K562 (cell line): ENCODE data around the gene SPAM1. TPM values are rescaled to one million over a fixed set of nuclear protein-coding genes. Genes with fewer than 3 reads are reported as not detected.

Source experiments
- ATAC-seq: fragments of 200-7000 bp; cut with Tn5 transposase; 3 replicates; pipeline ENCODE4 v1.9.1; 2020; ENCODE audit warnings: moderate library complexity
- BruUV-seq: library from RNA; stranded (reverse); fragments of 400-500 nt; replicated peaks from 2 replicates; lab custom pipeline; 2021; lab: Mats Ljungman, UMichigan
- CTCF ChIA-PET: fragments of 300-600 bp; formaldehyde crosslinking; extraction: SDS; loops from one replicate; lab custom pipeline; 2021; ENCODE audit warnings: low intra/inter-chr PET ratio; lab: Yijun Ruan, JAX
- POLR2A ChIA-PET: fragments of 300-600, 350-650 bp; sonication (Branson Sonifier 250); formaldehyde crosslinking; extraction: SDS; loops from one replicate; lab custom pipeline; 2021; ENCODE audit warnings: antibody characterized with exemption, inconsistent platforms; lab: Yijun Ruan, JAX
- DNase-seq, 4 experiments: peaks; one replicate each; pipeline versions ENCODE4 v3.0.0 to v3.0.0-alpha.2; 2011 to 2018; ENCODE audit warnings: low spot score in 3 of 4, mixed read lengths in 3 of 4; ENCODE audit errors: extremely low read depth in 1 of 4
- FAIRE-seq: peaks from 2 replicates; lab custom pipeline; 2011; peaks lifted over from hg19 to GRCh38; lab: Jason Lieb, UNC
- H2AFZ ChIP-seq: 2 replicates; pipeline ENCODE4 v1.6.0; 2011; ENCODE audit warnings: low read depth, low read length, control low read depth, inconsistent platforms
- H3K27ac ChIP-seq: fragments of 200-600 bp; 3 replicates; pipeline ENCODE4 v1.8.0; 2011; ENCODE audit warnings: low read depth, mild to moderate bottlenecking, control low read depth, inconsistent platforms, low read length, moderate library complexity, mixed read lengths; ENCODE audit errors: extremely low read depth
- H3K27me3 ChIP-seq, 2 experiments: fragments of 300-600 bp in 1 of 2; 2 replicates in 1 of 2; 3 replicates in 1 of 2; pipeline versions ENCODE4 v1.6.0 to v1.8.0; 2011; ENCODE audit warnings: inconsistent platforms in 2 of 2, low read length in 2 of 2, mild to moderate bottlenecking in 1 of 2, mixed read lengths in 1 of 2, moderate library complexity in 1 of 2; ENCODE audit not compliant: control insufficient read depth in 2 of 2, insufficient read depth in 2 of 2
- H3K36me3 ChIP-seq: fragments of 300-600 bp; 3 replicates; pipeline ENCODE4 v1.8.0; 2011; ENCODE audit warnings: mild to moderate bottlenecking, low read length, inconsistent platforms; ENCODE audit not compliant: control insufficient read depth, insufficient read depth
- H3K4me1 ChIP-seq, 2 experiments: fragments of 200-600 bp in 1 of 2; replicated peaks in 1 of 2; 2 replicates in 1 of 2; 3 replicates in 1 of 2; pipeline versions ENCODE4 v1.5.1 to v1.8.0; 2011; ENCODE audit warnings: inconsistent platforms in 2 of 2, low read length in 2 of 2, mild to moderate bottlenecking in 1 of 2, mixed read lengths in 1 of 2, moderate library complexity in 1 of 2; ENCODE audit not compliant: control insufficient read depth in 2 of 2, insufficient read depth in 2 of 2
- H3K4me2 ChIP-seq: 2 replicates; pipeline ENCODE4 v1.6.1; 2011; ENCODE audit warnings: low read length, control low read depth, inconsistent platforms, mixed read lengths; ENCODE audit not compliant: insufficient read depth
- H3K4me3 ChIP-seq: fragments of 200-600 bp; sonication (generic), shearing (Covaris generic); 2 replicates; pipeline ENCODE4 v1.5.1; 2016; ENCODE audit warnings: control low read depth, inconsistent platforms
- H3K79me2 ChIP-seq: fragments of 200-600 bp; 3 replicates; pipeline ENCODE4 v1.8.0; 2011; ENCODE audit warnings: low read length, inconsistent platforms; ENCODE audit not compliant: control insufficient read depth, insufficient read depth
- H3K9ac ChIP-seq, 2 experiments: 2 replicates each; pipeline versions ENCODE4 v1.6.0 to v1.6.1; 2011; ENCODE audit warnings: low read depth in 2 of 2, low read length in 2 of 2, control low read depth in 1 of 2, inconsistent platforms in 1 of 2, mild to moderate bottlenecking in 1 of 2, mixed read lengths in 1 of 2; ENCODE audit not compliant: insufficient read depth in 1 of 2
- H3K9me1 ChIP-seq: one replicate; pipeline ENCODE4 v1.6.0; 2011; ENCODE audit warnings: inconsistent platforms, mild to moderate bottlenecking, low read length, moderate library complexity; ENCODE audit not compliant: control insufficient read depth, insufficient read depth
- H3K9me3 ChIP-seq: replicated peaks from 2 replicates; pipeline ENCODE4 v1.5.1; 2011; ENCODE audit warnings: low read depth, low read length, inconsistent platforms; ENCODE audit not compliant: control insufficient read depth, insufficient read depth
- H4K20me1 ChIP-seq: replicated peaks from 2 replicates; pipeline ENCODE4 v1.6.1; 2011; ENCODE audit warnings: low read length, inconsistent platforms, mixed read lengths; ENCODE audit not compliant: control insufficient read depth, insufficient read depth
- BCL6 ChIP-seq: fragments of 250-450 bp; sonication (Bioruptor Pico); IDR thresholded peaks from 2 replicates; pipeline ENCODE4 v1.4.0; 2020
- ELF4 ChIP-seq: fragments of 450-650 bp; formaldehyde crosslinking; IDR thresholded peaks from 2 replicates; pipeline ENCODE4 v1.4.0; 2022; ENCODE audit warnings: missing genetic modification characterization
- ERF ChIP-seq: fragments of 450-650 bp; formaldehyde crosslinking; IDR thresholded peaks from 2 replicates; pipeline ENCODE4 v1.4.0; 2020; ENCODE audit warnings: mild to moderate bottlenecking, mixed read lengths
- GTF2E2 ChIP-seq: fragments of 200-800 bp; sonication (Bioruptor generic); IDR thresholded peaks from 2 replicates; pipeline ENCODE4 v1.6.1; 2016; ENCODE audit warnings: missing genetic modification characterization, missing compliant biosample characterization
- ILF3 ChIP-seq: fragments of 450-650 bp; IDR thresholded peaks from 2 replicates; pipeline ENCODE4 v1.6.1; 2018; ENCODE audit warnings: antibody characterized with exemption, mild to moderate bottlenecking, moderate library complexity, borderline replicate concordance
- KDM2B ChIP-seq: fragments of 250-450 bp; sonication (Bioruptor Pico); IDR thresholded peaks from 2 replicates; pipeline ENCODE4 v1.8.0; 2021; ENCODE audit warnings: mild to moderate bottlenecking, moderate library complexity
- MIER1 ChIP-seq: fragments of 450-650 bp; IDR thresholded peaks from 2 replicates; pipeline ENCODE4 v1.6.1; 2016; ENCODE audit warnings: antibody characterized with exemption, mild to moderate bottlenecking, low read depth
- PTTG1 ChIP-seq: fragments of 450-650 bp; IDR thresholded peaks from 2 replicates; pipeline ENCODE4 v1.6.1; 2016; ENCODE audit warnings: low read depth, mild to moderate bottlenecking, missing genetic modification characterization, missing compliant biosample characterization
- SRSF1 ChIP-seq: fragments of 200-400 bp; formaldehyde crosslinking; IDR thresholded peaks from 2 replicates; pipeline ENCODE4 v1.6.1; 2017; ENCODE audit warnings: mild to moderate bottlenecking, low read depth, low read length, moderate library complexity
- TAF7 ChIP-seq: fragments of 450-650 bp; IDR thresholded peaks from 2 replicates; pipeline ENCODE4 v1.6.1; 2016; ENCODE audit warnings: missing genetic modification characterization, missing compliant biosample characterization
- TFAM ChIP-seq: fragments of 250-450 bp; sonication (Bioruptor Pico); conservative IDR thresholded peaks from 2 replicates; pipeline ENCODE4 v1.5.0; 2021; ENCODE audit warnings: mild to moderate bottlenecking, moderate library complexity
- TSC22D4 ChIP-seq: fragments of 450-650 bp; IDR thresholded peaks from 2 replicates; pipeline ENCODE4 v1.6.1; 2016; ENCODE audit warnings: missing genetic modification characterization, missing biosample characterization, control low read depth
- ZBTB8A ChIP-seq: fragments of 450-650 bp; IDR thresholded peaks from 2 replicates; pipeline ENCODE4 v1.6.1; 2018; ENCODE audit warnings: mild to moderate bottlenecking, moderate library complexity; ENCODE audit not compliant: partially characterized antibody
- ZNF134 ChIP-seq: fragments of 250-450 bp; sonication (Bioruptor Pico); conservative IDR thresholded peaks from 2 replicates; pipeline ENCODE4 v1.4.0; 2020
- ZNF316 ChIP-seq: fragments of 450-650 bp; IDR thresholded peaks from 2 replicates; pipeline ENCODE4 v1.6.1; 2016
- ZNF436 ChIP-seq: fragments of 250-450, 450-650 bp; sonication (Bioruptor Pico); formaldehyde crosslinking; IDR thresholded peaks from 2 replicates; pipeline ENCODE4 v1.7.0; 2020; ENCODE audit warnings: mild to moderate bottlenecking
- WGBS: fragments of 100-300 bp; shearing (Covaris generic); methylation state at CpG from one replicate; pipeline ENCODE4 v1.1.6; 2016; ENCODE audit warnings: low coverage, mixed read lengths; ENCODE audit not compliant: insufficient coverage; ENCODE audit errors: missing lambda C conversion rate; 5-methylcytosine and 5-hydroxymethylcytosine counted together
- in situ Hi-C: fragments of 300-500 bp; cut with MboI; formaldehyde crosslinking; loops from 4 replicates; pipeline ENCODE4 v1.15.0; 2018; ENCODE audit warnings: inconsistent platforms, mixed read lengths
- intact Hi-C: fragments of 100-400 bp; cut with micrococcal nuclease; formaldehyde crosslinking; loops from 2 replicates; pipeline ENCODE4 v1.14.2; 2022
- polyA plus RNA-seq, 8 experiments: library from polyadenylated mRNA; depleted of rRNA in 4 of 8; stranded (reverse) in 5 of 8; unstranded in 3 of 8; fragments of >200 nt; fragmentation: Nextera tagmentation in 2 of 8; fragmentation: Illumina TruSeq in 1 of 8; extraction: Ambion mirVana in 2 of 8; extraction: Trizol in 1 of 8; gene quantifications; 2 replicates each; pipeline versions ENCODE4 v1.2.1 to v1.2.3, GENCODE V29; 2011 to 2014; ENCODE audit warnings: inconsistent platforms in 1 of 8, missing spikeins in 1 of 8
- total RNA-seq, 7 experiments: library from RNA; depleted of rRNA in 6 of 7; stranded (reverse); fragments of >200 nt in 6 of 7; fragmentation: Illumina TruSeq in 2 of 7; extraction: Trizol in 2 of 7; gene quantifications; 2 replicates each; pipeline versions ENCODE4 v1.2.1 to v1.2.3, GENCODE V29; 2011 to 2021; ENCODE audit warnings: low replicate concordance in 1 of 7
- TF ChIP-seq, protein P1 (sequence below): sonication (generic); formaldehyde crosslinking; IDR thresholded peaks from 2 replicates; pipeline ENCODE4 v1.9.0; 2022; ENCODE audit warnings: mild to moderate bottlenecking, missing genetic modification reagents
- TF ChIP-seq, protein P2 (sequence below): fragments of 200-800 bp; sonication (Bioruptor generic); IDR thresholded peaks from 2 replicates; pipeline ENCODE4 v1.6.1; 2017; ENCODE audit warnings: missing genetic modification characterization, missing compliant biosample characterization

SPAM1 gene
- total and polyA plus RNA-seq, 9 of the 15 experiments (the other 6 are each of a cell fraction or from before 2014, with no cell fraction given), result not detected

DNA sequence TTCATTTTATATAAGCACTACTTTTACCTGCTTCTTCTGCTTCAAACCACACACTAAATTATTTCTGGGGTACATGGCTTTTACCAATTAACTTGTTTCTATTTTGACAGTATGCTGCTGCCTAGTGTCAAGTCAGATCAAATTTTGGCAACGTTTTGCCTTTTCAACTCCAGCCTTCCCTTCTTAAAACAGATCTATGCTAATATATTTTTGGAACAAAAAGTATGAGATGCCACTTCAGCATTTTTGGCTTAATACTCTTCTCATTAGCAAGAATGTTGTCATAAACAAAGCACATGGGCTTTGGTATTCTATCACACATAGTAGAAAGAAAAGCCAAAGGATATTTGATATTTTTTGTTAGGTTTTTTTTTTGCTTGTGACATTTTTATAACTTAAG lies 47.8 kb downstream of the SPAM1 start:
- TF ChIP-seq ZBTB8A (no peak), KDM2B (CRISPR knock-in tag) (no peak), ZNF316 (0 out of 2 replicates have a peak, but pooled peaks have one; percentile 16), ZNF436 (CRISPR knock-in tag) (no peak), GTF2E2 (no peak)
- TF ChIP-seq, protein P1, sequence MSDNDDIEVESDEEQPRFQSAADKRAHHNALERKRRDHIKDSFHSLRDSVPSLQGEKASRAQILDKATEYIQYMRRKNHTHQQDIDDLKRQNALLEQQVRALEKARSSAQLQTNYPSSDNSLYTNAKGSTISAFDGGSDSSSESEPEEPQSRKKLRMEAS (CRISPR knock-in tag), result no peak
- 0% methylated on average over 1 of the region's 1 CpG for WGBS
- Histone ChIP-seq H3K27me3 (no peaks in the 10 kb centered on the region), H4K20me1 (no peaks in the 10 kb centered on the region), H3K4me3 (no peak overlapping the region), H3K36me3 (no peaks in the 10 kb centered on the region), H2AFZ (no peak overlapping the region), H3K79me2 (no peaks in the 10 kb centered on the region), H3K9ac (no peak overlapping the region), H3K9me3 (no peaks in the 10 kb centered on the region), H3K9me1 (no peaks in the 10 kb centered on the region), H3K4me2 (no peak overlapping the region), H3K27ac (no peak overlapping the region), H3K4me1 (no peaks in the 10 kb centered on the region)
- POLR2A ChIA-PET, result no interaction called here
- CTCF ChIA-PET, result no interaction called here
- DNase-seq (no peak), ATAC-seq (no peak), FAIRE-seq (no peak)
- in situ Hi-C loops, result no loop called here
- no TSS peak for BruUV-seq
- intact Hi-C loops, result no loop called here

DNA sequence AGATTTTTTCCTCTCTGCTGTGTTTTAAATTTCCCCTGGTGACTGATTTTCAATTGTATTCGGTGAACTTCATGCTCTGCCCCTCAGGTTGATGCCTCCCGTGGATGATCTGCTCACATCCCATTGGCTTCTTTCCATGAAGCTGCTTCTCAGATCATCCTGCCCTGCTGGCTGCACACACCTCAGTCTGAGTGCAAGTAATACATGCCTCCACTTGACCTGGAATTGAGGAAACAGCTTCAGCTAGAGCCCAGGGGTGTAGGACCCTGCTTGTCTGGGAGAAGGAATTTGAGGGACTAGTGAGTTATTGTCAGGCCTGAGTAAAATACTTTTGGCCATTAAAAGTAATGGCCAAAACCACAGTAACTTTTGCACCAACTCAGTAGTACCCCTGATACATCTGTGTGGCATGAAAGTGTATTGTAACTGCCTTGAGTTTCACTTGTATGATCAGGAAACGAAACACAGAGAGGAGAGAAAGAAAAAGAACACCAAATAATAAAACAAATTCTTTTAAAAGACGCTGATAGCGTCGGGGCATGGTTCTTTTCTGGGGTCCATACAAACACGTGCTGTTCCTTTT lies 49.4 kb downstream of the SPAM1 start:
- WGBS, result 0% methylated on average over 7 of the region's 7 CpGs
- in situ Hi-C loops (no loop called here), intact Hi-C loops (no loop called here)
- Histone ChIP-seq H3K9me3 (no peaks in the 10 kb centered on the region), H3K4me1 (no peaks in the 10 kb centered on the region), H3K79me2 (no peaks in the 10 kb centered on the region), H2AFZ (no peak overlapping the region), H3K4me2 (no peak overlapping the region), H3K36me3 (no peaks in the 10 kb centered on the region), H3K4me3 (no peak overlapping the region), H4K20me1 (no peaks in the 10 kb centered on the region), H3K9me1 (no peaks in the 10 kb centered on the region), H3K27ac (no peak overlapping the region), H3K9ac (no peak overlapping the region), H3K27me3 (no peaks in the 10 kb centered on the region)
- BruUV-seq, result no TSS peak
- FAIRE-seq (no peak), DNase-seq (no peak), ATAC-seq (no peak)
- ChIA-PET POLR2A (interaction anchor here (0.8 kb wide), 2 partner anchors 39 to 460 kb away, joined by 3 to 4 read pairs; no protein-coding TSS in a partner anchor), CTCF (no interaction called here)
- TF ChIP-seq ELF4 (CRISPR knock-in tag), result no peak
- TF ChIP-seq ILF3, result no peak
- no peak for TF ChIP-seq ZNF134 (CRISPR knock-in tag)
- TF ChIP-seq TAF7 (tag), result no peak
- TF ChIP-seq ERF, result no peak
- no peak for TF ChIP-seq ZBTB8A
- TF ChIP-seq, protein P2, sequence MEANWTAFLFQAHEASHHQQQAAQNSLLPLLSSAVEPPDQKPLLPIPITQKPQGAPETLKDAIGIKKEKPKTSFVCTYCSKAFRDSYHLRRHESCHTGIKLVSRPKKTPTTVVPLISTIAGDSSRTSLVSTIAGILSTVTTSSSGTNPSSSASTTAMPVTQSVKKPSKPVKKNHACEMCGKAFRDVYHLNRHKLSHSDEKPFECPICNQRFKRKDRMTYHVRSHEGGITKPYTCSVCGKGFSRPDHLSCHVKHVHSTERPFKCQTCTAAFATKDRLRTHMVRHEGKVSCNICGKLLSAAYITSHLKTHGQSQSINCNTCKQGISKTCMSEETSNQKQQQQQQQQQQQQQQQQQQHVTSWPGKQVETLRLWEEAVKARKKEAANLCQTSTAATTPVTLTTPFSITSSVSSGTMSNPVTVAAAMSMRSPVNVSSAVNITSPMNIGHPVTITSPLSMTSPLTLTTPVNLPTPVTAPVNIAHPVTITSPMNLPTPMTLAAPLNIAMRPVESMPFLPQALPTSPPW (CRISPR knock-in tag), result no peak
- no peak for TF ChIP-seq MIER1
- TF ChIP-seq TFAM, result no peak
- TF ChIP-seq BCL6 (CRISPR knock-in tag), result no peak
- TF ChIP-seq TSC22D4 (tag), result no peak
- no peak for TF ChIP-seq SRSF1
- no peak for TF ChIP-seq PTTG1 (tag)
